Measurements from ENCODE around the gene MTUS2. TPM values are rescaled to one million over a fixed set of nuclear protein-coding genes. Genes with fewer than 3 reads are reported as not detected.

Gene MTUS2
- total and polyA plus RNA-seq, 4 donors = under 0.01 to 0.70 (median 0.15) TPM

DNA sequence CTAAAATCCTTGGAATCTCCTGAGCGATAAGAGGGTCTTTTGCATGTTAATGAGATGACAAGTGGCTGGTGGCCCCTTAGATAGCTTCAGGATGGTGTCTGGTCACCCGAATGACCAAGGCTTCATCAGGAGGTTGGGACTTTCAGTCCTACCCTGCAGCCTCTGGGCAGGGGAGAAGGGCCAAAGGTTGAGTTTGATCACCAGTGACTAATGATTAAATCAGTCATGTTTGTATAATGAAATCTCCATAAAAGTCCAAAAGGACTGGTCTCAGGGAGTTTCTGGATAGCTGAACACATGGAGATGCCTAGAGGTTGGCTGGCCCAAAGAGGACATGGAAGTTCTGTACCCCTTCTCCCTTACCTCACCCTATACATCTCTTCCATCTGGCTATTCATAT is 316.2 kb downstream of the MTUS2 start (continued):
- no peak for TF ChIP-seq NR2F2 (IDR thresholded peaks at IDR 0.05)
- TF ChIP-seq JUND (IDR thresholded peaks at IDR 0.05) = peak; percentile 83 to 95

- 89% methylated on average over 1 of the region's 1 CpG for WGBS
- Histone ChIP-seq H3K4me3 (ENCODE audit: low read depth in 1 of 3, low read length in 3 of 3) (no peak overlapping the region), H3K9me3 (ENCODE audit: control insufficient read depth in 4 of 4, low read length in 3 of 4) (peaks cover 0 to 8% (median 2%) of the 10 kb centered on the region in 4 donors), H3K27ac (ENCODE audit: low read depth in 1 of 2, low read length in 2 of 2) (peak overlapping the region; percentile 82 to 95), H3K9ac (ENCODE audit: low read depth in 1 of 2, low read length in 2 of 2) (no peak overlapping the region), H3K4me1 (ENCODE audit: control insufficient read depth in 4 of 4, insufficient read depth in 4 of 4, low read length in 3 of 4) (peaks cover 0 to 14% (median 4%) of the 10 kb centered on the region in 4 donors), H3K36me3 (ENCODE audit: control insufficient read depth in 4 of 4, insufficient read depth in 3 of 4, low read depth in 1 of 4, low read length in 3 of 4) (no peaks in the 10 kb centered on the region), H3K27me3 (ENCODE audit: control insufficient read depth in 4 of 4, insufficient read depth in 4 of 4, low read length in 3 of 4) (no peaks in the 10 kb centered on the region)
- no peak for DNase-seq (ENCODE audit: low spot score)
- TF ChIP-seq, protein P1, sequence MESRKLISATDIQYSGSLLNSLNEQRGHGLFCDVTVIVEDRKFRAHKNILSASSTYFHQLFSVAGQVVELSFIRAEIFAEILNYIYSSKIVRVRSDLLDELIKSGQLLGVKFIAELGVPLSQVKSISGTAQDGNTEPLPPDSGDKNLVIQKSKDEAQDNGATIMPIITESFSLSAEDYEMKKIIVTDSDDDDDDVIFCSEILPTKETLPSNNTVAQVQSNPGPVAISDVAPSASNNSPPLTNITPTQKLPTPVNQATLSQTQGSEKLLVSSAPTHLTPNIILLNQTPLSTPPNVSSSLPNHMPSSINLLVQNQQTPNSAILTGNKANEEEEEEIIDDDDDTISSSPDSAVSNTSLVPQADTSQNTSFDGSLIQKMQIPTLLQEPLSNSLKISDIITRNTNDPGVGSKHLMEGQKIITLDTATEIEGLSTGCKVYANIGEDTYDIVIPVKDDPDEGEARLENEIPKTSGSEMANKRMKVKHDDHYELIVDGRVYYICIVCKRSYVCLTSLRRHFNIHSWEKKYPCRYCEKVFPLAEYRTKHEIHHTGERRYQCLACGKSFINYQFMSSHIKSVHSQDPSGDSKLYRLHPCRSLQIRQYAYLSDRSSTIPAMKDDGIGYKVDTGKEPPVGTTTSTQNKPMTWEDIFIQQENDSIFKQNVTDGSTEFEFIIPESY (IDR thresholded peaks at IDR 0.05) = no peak
Observed at GRCh38 chr13:29137016-29137415, 316.9 kb downstream of the MTUS2 start.

- TF ChIP-seq YY1 (IDR thresholded peaks at IDR 0.05) (no peak), HNF4G (IDR thresholded peaks at IDR 0.05) (no peak), ATF3 (IDR thresholded peaks at IDR 0.05) (no peak), HNF4A (conservative IDR thresholded peaks at IDR 0.05) (no peak), GABPA (IDR thresholded peaks at IDR 0.05 in 1 of 2, conservative IDR thresholded peaks at IDR 0.05 in 1 of 2) (no peak), CTCF (IDR thresholded peaks at IDR 0.05; ENCODE audit: low read depth, low read length, missing input control) (no peak), RXRA (IDR thresholded peaks at IDR 0.05) (no peak), FOXA1 (IDR thresholded peaks at IDR 0.05) (no peak), NR2F2 (IDR thresholded peaks at IDR 0.05) (no peak), FOXA2 (IDR thresholded peaks at IDR 0.05) (no peak), JUND (IDR thresholded peaks at IDR 0.05) (no peak), EGR1 (IDR thresholded peaks at IDR 0.05; ENCODE audit: low read depth in 2 of 2) (no peak), RAD21 (IDR thresholded peaks at IDR 0.05) (no peak), TAF1 (conservative IDR thresholded peaks at IDR 0.05) (no peak), SP1 (IDR thresholded peaks at IDR 0.05) (no peak)
- TF ChIP-seq, protein P2, sequence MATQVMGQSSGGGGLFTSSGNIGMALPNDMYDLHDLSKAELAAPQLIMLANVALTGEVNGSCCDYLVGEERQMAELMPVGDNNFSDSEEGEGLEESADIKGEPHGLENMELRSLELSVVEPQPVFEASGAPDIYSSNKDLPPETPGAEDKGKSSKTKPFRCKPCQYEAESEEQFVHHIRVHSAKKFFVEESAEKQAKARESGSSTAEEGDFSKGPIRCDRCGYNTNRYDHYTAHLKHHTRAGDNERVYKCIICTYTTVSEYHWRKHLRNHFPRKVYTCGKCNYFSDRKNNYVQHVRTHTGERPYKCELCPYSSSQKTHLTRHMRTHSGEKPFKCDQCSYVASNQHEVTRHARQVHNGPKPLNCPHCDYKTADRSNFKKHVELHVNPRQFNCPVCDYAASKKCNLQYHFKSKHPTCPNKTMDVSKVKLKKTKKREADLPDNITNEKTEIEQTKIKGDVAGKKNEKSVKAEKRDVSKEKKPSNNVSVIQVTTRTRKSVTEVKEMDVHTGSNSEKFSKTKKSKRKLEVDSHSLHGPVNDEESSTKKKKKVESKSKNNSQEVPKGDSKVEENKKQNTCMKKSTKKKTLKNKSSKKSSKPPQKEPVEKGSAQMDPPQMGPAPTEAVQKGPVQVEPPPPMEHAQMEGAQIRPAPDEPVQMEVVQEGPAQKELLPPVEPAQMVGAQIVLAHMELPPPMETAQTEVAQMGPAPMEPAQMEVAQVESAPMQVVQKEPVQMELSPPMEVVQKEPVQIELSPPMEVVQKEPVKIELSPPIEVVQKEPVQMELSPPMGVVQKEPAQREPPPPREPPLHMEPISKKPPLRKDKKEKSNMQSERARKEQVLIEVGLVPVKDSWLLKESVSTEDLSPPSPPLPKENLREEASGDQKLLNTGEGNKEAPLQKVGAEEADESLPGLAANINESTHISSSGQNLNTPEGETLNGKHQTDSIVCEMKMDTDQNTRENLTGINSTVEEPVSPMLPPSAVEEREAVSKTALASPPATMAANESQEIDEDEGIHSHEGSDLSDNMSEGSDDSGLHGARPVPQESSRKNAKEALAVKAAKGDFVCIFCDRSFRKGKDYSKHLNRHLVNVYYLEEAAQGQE (IDR thresholded peaks at IDR 0.05) = no peak
- TF ChIP-seq, protein P3, sequence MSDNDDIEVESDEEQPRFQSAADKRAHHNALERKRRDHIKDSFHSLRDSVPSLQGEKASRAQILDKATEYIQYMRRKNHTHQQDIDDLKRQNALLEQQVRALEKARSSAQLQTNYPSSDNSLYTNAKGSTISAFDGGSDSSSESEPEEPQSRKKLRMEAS (IDR thresholded peaks at IDR 0.05) = no peak
- TF ChIP-seq, protein P1 (IDR thresholded peaks at IDR 0.05) = no peak
- H3K27ac ChIP-seq (ENCODE audit: low read depth in 1 of 2, low read length in 2 of 2) = no peak overlapping the region
- H3K27me3 ChIP-seq (ENCODE audit: control insufficient read depth in 4 of 4, insufficient read depth in 4 of 4, low read length in 3 of 4) = no peaks in the 10 kb centered on the region
- no peak overlapping the region for H3K9ac ChIP-seq (ENCODE audit: low read depth in 1 of 2, low read length in 2 of 2)
- H3K9me3 ChIP-seq (ENCODE audit: control insufficient read depth in 4 of 4, low read length in 3 of 4) = peaks cover 0 to 8% (median 2%) of the 10 kb centered on the region in 4 donors
- H3K36me3 ChIP-seq (ENCODE audit: control insufficient read depth in 4 of 4, insufficient read depth in 3 of 4, low read depth in 1 of 4, low read length in 3 of 4) = no peaks in the 10 kb centered on the region
- peaks cover 0 to 6% (median 2%) of the 10 kb centered on the region in 4 donors for H3K4me1 ChIP-seq (ENCODE audit: control insufficient read depth in 4 of 4, insufficient read depth in 4 of 4, low read length in 3 of 4)
- WGBS = 87% methylated on average over 1 of the region's 1 CpG
- no peak for DNase-seq (ENCODE audit: low spot score)
- H3K4me3 ChIP-seq (ENCODE audit: low read depth in 1 of 3, low read length in 3 of 3) = peak overlapping the region in 1 of 3 donors; percentile 38
Observed at GRCh38 chr13:29137995-29138394, 317.9 kb downstream of the MTUS2 start.
